GM23248 (cell line): Measurements from ENCODE around the gene UTP18.

Experiments used
- EZH2 ChIP-seq: fragments of 200-600 bp; sonication (generic); IDR thresholded peaks from 2 replicates; pipeline ENCODE4 v1.6.1; 2018; ENCODE audit warnings: antibody characterized with exemption, mild to moderate bottlenecking; ENCODE audit not compliant: insufficient read depth, poor library complexity, severe bottlenecking
- EZH2phosphoT487 ChIP-seq: fragments of 200-600 bp; sonication (generic); IDR thresholded peaks from 2 replicates; pipeline ENCODE4 v1.6.1; 2018; ENCODE audit warnings: antibody characterized with exemption, moderate library complexity, mild to moderate bottlenecking, low read depth; ENCODE audit not compliant: insufficient read depth

DNA sequence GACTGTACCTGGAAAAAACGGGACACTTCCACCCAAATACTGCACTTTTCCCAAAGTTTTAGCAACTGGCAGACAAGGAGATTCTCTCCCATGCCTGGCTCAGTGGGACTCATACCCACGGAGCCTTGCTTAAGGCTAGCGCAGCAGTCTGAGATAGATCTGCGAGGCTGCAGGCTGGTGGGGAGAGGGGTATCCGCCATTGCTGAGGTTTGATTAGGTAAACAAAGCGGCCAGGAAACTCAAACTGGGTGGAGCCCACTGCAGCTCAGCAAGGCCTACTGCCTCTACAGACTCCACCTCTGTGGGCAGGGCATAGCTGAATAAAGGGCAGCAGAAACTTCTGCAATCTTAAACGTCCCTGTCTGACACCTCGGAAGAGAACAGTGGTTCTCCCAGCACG, 44.8 kb downstream of the UTP18 start:
- no peak for TF ChIP-seq EZH2
- no peak for TF ChIP-seq EZH2phosphoT487
